Ascending aorta (tissue), 2 donors: Measurements from ENCODE around the gene IFNB1. TPM values are rescaled to one million over a fixed set of nuclear protein-coding genes. Genes with fewer than 3 reads are reported as not detected.
A peak's percentile ranks its signal among the peaks of the same experiment; 100 is the strongest.

ENCODE experiments used
- DNase-seq, 2 donors: peaks; one replicate each; pipeline ENCODE4 v3.0.0-alpha.2; 2019; ENCODE audit warnings: low spot score in 2 of 2
- H3K27ac ChIP-seq, 2 donors: fragments of 200-600 bp; sonication (generic); one replicate each; pipeline ENCODE4 v1.5.1; 2016 to 2017; ENCODE audit warnings: mild to moderate bottlenecking in 1 of 2
- H3K27me3 ChIP-seq: fragments of 200-600 bp; sonication (generic); one replicate; pipeline ENCODE4 v1.5.1; 2017
- H3K36me3 ChIP-seq, 2 donors: fragments of 200-600 bp; sonication (generic); one replicate each; pipeline ENCODE4 v1.5.1; 2016
- H3K4me1 ChIP-seq, 2 donors: fragments of 200-600 bp; sonication (generic); one replicate each; pipeline ENCODE4 v1.5.1; 2016 to 2017; ENCODE audit warnings: mild to moderate bottlenecking in 1 of 2
- H3K4me3 ChIP-seq, 2 donors: fragments of 200-600 bp; sonication (generic); one replicate each; pipeline ENCODE4 v1.5.1; 2016 to 2017; ENCODE audit warnings: mild to moderate bottlenecking in 1 of 2
- H3K9me3 ChIP-seq, 2 donors: fragments of 200-600 bp; sonication (generic); one replicate each; pipeline ENCODE4 v1.5.1; 2016
- intact Hi-C: fragments of 100-400 bp; cut with DNase I; formaldehyde crosslinking; loops from one replicate; pipeline ENCODE4 v1.15.1; 2023
- total RNA-seq: library from RNA; depleted of rRNA; stranded (reverse); fragments of >200 nt; gene quantifications from one replicate; pipeline ENCODE4 v1.1.0, GENCODE V29; 2016
- TF ChIP-seq, protein P1 (sequence below), 3 experiments: fragments of 200-600 bp in 2 of 3; fragments of 450-650 bp in 1 of 3; sonication (generic) in 2 of 3; IDR thresholded peaks; one replicate each; pipeline ENCODE4 v1.5.1; 2016 to 2019; ENCODE audit warnings: antibody characterized with exemption in 3 of 3, mild to moderate bottlenecking in 1 of 3, moderate library complexity in 1 of 3

The IFNB1 gene
- total RNA-seq, 1 donor from 2014 or later, result not detected

DNA sequence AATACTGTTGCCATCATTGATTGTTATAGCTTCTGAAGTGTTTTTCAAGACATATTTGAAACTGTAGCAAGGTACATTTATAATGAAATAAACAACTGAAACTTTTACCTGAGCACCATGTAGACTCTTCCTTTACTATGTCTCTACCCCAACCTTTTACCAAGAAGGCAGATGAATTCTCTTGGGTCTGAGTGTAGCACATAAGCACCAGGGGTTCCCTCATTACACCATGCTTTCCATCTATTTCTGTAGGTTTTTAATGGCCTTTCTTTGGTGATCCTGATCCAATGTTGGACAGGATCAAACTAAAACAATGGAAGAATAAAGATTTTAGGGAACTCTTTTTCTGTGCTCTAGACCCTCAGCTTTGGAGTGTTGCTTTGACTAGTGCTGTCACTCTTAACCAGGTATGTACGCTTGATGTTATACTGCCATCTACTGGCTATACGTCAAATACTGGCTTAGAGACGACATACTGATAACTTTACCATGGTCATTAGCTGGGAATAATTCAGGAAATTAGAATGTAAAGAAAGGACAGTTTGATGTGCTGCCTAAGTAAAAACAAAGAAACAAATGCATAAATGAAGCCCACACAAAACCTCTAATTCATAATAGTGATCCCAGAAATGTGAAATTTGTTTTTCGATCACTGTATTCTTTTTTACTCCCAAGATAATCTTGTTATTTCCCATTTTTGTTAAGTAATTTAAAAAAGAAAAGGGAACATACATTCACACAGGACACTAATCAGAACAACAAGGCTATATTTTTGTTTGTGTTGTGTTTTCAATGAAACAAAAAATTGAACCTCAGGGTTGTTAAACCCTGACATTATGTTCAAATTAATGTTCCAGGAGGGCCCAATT, 33.2 kb upstream of the IFNB1 start:
- Histone ChIP-seq H3K9me3 (no peaks in the 10 kb centered on the region), H3K4me3 (no peak overlapping the region), H3K4me1 (no peaks in the 10 kb centered on the region), H3K36me3 (no peaks in the 10 kb centered on the region), H3K27me3 (no peaks in the 10 kb centered on the region), H3K27ac (no peak overlapping the region)
- intact Hi-C loops, result loop anchor here (1.0 to 5.0 kb wide), 5 partner anchors 169 to 1184 kb away; partner anchors contain the start of gene MLLT3
- TF ChIP-seq, protein P1, sequence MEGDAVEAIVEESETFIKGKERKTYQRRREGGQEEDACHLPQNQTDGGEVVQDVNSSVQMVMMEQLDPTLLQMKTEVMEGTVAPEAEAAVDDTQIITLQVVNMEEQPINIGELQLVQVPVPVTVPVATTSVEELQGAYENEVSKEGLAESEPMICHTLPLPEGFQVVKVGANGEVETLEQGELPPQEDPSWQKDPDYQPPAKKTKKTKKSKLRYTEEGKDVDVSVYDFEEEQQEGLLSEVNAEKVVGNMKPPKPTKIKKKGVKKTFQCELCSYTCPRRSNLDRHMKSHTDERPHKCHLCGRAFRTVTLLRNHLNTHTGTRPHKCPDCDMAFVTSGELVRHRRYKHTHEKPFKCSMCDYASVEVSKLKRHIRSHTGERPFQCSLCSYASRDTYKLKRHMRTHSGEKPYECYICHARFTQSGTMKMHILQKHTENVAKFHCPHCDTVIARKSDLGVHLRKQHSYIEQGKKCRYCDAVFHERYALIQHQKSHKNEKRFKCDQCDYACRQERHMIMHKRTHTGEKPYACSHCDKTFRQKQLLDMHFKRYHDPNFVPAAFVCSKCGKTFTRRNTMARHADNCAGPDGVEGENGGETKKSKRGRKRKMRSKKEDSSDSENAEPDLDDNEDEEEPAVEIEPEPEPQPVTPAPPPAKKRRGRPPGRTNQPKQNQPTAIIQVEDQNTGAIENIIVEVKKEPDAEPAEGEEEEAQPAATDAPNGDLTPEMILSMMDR (IDR thresholded peaks at IDR 0.05), result peak; percentile 68 to 85 (median 80)
- DNase-seq, result no peak

DNA sequence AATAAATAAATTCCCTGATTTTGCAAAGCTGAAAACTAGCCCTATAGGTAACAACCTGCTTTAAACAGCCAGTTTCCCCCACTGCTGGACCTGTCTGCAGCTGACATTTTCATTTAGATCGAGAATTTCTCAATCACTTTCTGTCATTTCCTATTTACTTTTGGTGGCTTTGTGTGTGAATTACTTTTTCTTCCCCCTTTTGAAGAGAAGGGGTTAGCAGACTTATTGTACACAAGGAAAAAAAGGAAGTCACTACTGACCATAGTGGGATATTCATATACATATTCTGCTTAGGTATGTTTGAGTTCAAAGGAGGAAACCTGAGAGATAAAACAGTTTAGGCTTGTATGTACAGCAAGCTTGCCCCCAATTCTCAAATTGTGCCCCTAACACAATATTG, 27.0 kb upstream of the IFNB1 start:
- intact Hi-C loops, result no loop called here
- TF ChIP-seq, protein P1 (IDR thresholded peaks at IDR 0.05), result no peak
- no peaks in the 10 kb centered on the region for H3K4me1 ChIP-seq
- no peaks in the 10 kb centered on the region for H3K9me3 ChIP-seq
- H3K36me3 ChIP-seq, result no peaks in the 10 kb centered on the region
- no peak for DNase-seq
- H3K27me3 ChIP-seq, result no peaks in the 10 kb centered on the region
- H3K27ac ChIP-seq, result no peak overlapping the region
- no peak overlapping the region for H3K4me3 ChIP-seq

DNA sequence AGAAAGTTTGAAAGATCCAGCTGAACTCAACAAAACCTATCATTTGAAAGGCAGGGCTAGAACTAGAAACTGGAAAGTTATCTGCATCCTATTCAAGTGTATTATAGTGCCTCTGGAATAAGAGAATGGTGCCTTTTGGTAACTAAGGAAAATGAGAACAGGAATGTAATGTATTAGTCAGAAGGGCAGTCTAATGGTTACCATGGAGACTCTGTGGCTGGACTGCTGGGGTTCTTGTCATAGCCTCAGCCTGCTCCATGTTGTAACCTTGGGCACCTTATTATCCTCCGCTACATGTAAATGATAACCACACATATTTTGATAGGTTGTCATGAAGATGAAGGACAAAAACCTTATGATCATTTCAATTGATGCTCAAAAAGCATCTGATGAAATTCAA, 24.6 kb upstream of the IFNB1 start:
- no peak for DNase-seq
- no peaks in the 10 kb centered on the region for H3K27me3 ChIP-seq
- intact Hi-C loops, result no loop called here
- no peaks in the 10 kb centered on the region for H3K4me1 ChIP-seq
- H3K9me3 ChIP-seq, result no peaks in the 10 kb centered on the region
- H3K4me3 ChIP-seq, result no peak overlapping the region
- no peak overlapping the region for H3K27ac ChIP-seq
- TF ChIP-seq, protein P1 (IDR thresholded peaks at IDR 0.05), result no peak
- no peaks in the 10 kb centered on the region for H3K36me3 ChIP-seq

DNA sequence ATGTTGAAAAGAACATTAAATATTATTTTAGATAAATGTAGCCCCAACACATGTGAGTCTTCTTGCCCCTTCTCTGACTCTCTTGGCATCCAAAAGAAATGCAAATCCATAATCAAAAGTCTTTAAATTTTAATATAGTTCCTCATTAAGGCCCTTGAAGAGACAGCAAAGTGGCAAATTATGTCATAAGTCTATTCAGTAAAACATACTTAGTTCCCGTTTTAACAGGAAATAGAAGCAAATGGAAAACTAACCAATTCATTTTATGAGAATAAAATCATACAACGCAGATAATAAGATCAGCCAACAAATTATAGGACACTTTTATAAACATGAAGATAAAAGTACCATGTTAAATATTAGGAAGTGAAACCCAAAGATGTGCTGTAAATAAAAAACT, 20.1 kb upstream of the IFNB1 start:
- H3K9me3 ChIP-seq, result no peaks in the 10 kb centered on the region
- H3K36me3 ChIP-seq, result no peaks in the 10 kb centered on the region
- peaks cover 0 to 8% of the 10 kb centered on the region in 2 donors for H3K4me1 ChIP-seq
- intact Hi-C loops, result no loop called here
- no peak overlapping the region for H3K4me3 ChIP-seq
- TF ChIP-seq, protein P1 (IDR thresholded peaks at IDR 0.05), result no peak
- no peaks in the 10 kb centered on the region for H3K27me3 ChIP-seq
- DNase-seq, result no peak
- peak overlapping the region in 1 of 2 donors; percentile 56 for H3K27ac ChIP-seq

DNA sequence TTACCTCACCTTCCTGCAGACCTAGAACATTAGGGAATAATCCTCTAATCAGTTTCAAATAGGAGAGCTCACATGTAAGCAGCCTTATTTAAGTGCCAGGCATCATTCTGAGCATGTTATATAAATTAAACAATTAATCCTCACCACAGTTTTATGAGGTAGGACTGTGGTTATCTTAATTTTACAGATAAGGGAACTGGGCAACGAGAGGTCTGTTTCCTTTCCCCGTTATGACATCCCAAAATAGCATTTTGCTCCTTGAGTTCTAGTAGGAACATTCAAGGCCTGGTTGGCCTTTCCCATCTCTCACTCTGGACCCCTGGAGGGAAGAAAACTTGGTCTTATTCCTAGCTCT, 19.1 kb upstream of the IFNB1 start:
- no peak for DNase-seq
- intact Hi-C loops, result no loop called here
- Histone ChIP-seq H3K36me3 (no peaks in the 10 kb centered on the region), H3K9me3 (no peaks in the 10 kb centered on the region), H3K27me3 (no peaks in the 10 kb centered on the region), H3K4me3 (no peak overlapping the region), H3K4me1 (peaks cover 0 to 8% of the 10 kb centered on the region in 2 donors), H3K27ac (peak overlapping the region; percentile 56 to 73)
- TF ChIP-seq, protein P1 (IDR thresholded peaks at IDR 0.05), result no peak
